SK-N-MC (cell line): Measurements from ENCODE around the gene SIL1.

ENCODE experiments used
- EZH2 ChIP-seq: fragments of 200-600 bp; sonication (generic); IDR thresholded peaks from one replicate; pipeline ENCODE4 v1.6.1; 2017; ENCODE audit warnings: antibody characterized with exemption
- FOXP2 ChIP-seq: optimal IDR thresholded peaks from 2 replicates; pipeline ENCODE3; 2011; ENCODE audit warnings: mild to moderate bottlenecking, moderate library complexity; ENCODE audit not compliant: insufficient read depth; ENCODE audit errors: extremely low read length, control extremely low read depth
- POLR2AphosphoS5 ChIP-seq: IDR thresholded peaks from 2 replicates; pipeline ENCODE4 v1.6.1; 2012; ENCODE audit warnings: mild to moderate bottlenecking, low read depth, low read length, borderline replicate concordance

DNA sequence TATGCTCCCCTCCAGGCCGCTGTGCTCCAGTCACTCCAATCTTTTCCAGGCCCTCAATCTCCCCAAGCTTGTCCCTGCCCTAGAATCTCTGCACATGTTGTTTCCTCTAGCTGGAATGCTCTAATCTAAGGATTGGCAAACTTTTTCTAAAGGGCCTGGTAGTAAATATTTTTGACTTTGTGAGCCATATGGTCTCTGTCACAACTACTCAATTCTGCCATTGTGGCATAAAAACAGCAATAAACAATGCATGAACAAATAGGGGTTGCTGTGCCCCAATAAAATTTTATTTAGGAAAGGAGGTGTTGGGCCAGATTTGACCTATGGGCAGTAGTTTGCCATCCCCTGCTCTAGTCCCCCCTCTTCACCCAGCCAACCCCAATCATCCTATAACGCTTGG is 172.5 kb downstream of the SIL1 start:
- TF ChIP-seq POLR2AphosphoS5: no peak
- TF ChIP-seq EZH2: no peak
- TF ChIP-seq FOXP2: no peak
